Astrocyte of the hippocampus (primary cell): ENCODE results near the gene CLASRP.
"Not testable (repeated sequence)": the region's sequence is repeated elsewhere in the genome, so short reads cannot be mapped to it uniquely, and the experiment has no call there.

Experiments
- DNase-seq: peaks from one replicate; pipeline ENCODE4 v3.0.0; 2011; ENCODE audit warnings: low read depth, low spot score

The CLASRP gene

DNA sequence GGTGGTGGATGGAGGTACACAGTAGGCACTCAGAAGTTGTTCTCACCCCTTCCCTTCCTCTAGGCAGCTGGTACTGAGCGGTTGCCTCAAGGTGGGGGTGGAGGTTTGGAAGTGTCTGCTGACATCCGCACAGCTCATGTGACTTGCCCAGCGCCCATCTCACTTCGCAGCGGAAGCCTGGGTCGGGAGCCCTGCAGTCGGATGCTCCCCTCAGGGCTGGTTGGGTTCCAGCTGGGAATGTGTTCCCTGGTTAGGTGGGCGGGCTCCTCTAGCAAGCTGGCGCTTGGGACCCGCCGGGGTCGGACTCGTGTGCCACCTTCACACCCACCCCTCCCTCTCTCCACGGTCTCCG is 64.3 kb downstream of the CLASRP start:
- DNase-seq: peak; percentile 29

GRCh38 chr19:45103508-45104319 is 64.9 kb downstream of the CLASRP start:
- DNase-seq: peak; percentile 26

GRCh38 chr19:45104658-45105349 is 66.0 kb downstream of the CLASRP start:
- no peak for DNase-seq

DNA sequence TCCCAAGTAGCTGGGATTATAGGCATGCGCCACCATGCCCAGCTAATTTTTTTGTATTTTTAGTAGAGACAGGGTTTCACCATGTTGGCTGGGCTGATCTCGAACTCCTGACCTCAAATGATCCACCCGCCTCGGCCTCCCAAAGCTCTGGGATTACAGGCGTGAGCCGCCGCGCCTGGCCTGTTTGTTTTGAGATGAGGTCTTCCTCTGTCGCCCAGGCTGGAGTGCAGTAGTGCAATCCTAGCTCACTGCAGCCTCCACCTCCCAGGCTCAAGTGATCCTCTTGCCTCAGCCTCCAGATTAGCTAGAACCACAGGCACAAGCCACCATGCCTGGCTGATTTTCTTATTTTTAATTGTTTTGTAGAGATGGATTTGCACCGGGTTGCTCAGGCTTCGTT is 67.5 kb downstream of the CLASRP start:
- not testable (repeated sequence) for DNase-seq

- DNase-seq: no peak
Observed at GRCh38 chr19:45107621-45108150, 68.8 kb downstream of the CLASRP start.

DNA sequence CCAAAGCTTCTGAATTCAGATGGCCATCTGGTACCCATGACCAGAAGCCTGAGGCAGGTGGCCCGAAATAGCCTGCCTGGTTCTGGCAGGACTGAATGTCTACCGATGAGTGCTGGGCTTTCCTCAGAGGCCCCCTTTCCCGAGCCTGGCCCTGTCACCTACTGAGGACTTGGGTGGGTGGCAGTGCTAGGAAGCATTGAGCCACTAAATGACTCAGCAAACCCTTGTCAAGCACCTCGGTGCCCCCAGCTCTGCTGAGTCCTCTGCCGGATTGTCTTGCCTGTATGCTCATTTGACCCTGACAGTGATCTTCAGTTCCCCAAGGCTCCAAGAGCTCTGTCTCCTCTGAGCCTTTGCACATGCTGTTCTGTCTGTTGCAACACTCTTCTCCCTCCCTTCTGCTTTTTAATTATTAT is 72.0 kb downstream of the CLASRP start:
- no peak for DNase-seq

DNA sequence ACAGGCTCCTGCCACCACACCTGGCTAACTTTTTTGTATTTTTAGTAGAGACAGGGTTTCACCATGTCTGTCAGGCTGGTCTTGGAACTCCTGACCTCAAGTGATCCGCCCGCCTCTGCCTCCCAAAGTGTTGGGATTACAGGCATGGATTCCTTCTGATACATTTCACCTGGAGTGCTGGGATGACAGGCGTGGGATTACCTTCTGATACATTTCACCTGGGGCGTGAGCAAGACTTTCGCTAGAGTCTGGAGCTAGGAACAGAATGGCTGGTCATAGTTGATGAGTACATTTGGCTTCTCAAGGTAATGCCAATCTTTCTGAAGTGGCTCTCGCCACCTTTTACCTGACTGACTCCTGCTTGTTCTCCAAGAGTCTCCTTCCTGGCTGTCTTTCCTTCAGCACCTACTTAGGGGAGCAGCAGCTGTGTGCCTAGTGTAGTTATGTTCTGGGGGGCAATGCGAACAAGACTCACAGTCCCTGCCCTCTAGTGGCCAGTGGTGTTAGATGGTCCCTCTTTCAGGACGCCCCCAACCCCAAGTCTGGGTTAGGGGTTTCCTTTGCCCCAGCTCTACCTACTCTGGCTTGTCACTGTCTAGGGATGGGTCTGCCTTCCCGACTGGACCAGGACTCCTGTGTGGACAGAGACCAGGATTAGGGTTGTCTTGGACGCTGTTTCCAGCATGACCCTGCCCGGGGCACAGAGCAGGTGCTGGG is 73.4 kb downstream of the CLASRP start:
- DNase-seq: no peak

- no peak for DNase-seq
Observed at GRCh38 chr19:45113628-45114027, 74.8 kb downstream of the CLASRP start.

DNA sequence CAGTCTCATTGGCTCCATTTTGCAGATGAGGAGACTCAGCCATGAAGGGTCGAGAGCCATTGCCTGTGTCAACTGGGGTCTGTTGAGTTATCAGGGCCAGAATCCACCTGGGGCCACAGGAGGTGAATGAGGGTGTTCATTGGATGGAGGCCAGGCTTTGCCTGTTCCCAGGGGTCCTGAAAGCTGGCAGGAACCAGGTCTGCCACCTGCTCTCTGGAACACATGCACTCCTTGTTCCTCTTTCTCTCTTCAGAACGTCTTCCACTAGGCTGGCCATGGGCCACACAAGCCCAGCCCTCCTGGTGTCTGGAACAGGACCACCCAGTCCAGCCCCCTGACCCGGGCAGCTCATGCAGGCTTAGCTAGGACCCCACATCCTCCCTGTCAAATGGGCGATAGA is 75.3 kb downstream of the CLASRP start:
- no peak for DNase-seq

- DNase-seq: no peak
Observed at GRCh38 chr19:45115809-45116615, 77.2 kb downstream of the CLASRP start.

GRCh38 chr19:45117167-45117594 is 78.3 kb downstream of the CLASRP start:
- DNase-seq: peak; percentile 48

- no peak for DNase-seq
Observed at GRCh38 chr19:45117671-45118070, 78.8 kb downstream of the CLASRP start.

GRCh38 chr19:45118106-45118505 is 79.3 kb downstream of the CLASRP start:
- no peak for DNase-seq

GRCh38 chr19:45118591-45119355 is 79.9 kb downstream of the CLASRP start:
- not testable (repeated sequence) for DNase-seq

GRCh38 chr19:45119582-45119981 is 80.7 kb downstream of the CLASRP start:
- DNase-seq: no peak
